ENCODE results near the gene SLC22A25.
"Not testable (repeated sequence)": the region's sequence is repeated elsewhere in the genome, so short reads cannot be mapped to it uniquely, and the experiment has no call there.

Gene SLC22A25

DNA sequence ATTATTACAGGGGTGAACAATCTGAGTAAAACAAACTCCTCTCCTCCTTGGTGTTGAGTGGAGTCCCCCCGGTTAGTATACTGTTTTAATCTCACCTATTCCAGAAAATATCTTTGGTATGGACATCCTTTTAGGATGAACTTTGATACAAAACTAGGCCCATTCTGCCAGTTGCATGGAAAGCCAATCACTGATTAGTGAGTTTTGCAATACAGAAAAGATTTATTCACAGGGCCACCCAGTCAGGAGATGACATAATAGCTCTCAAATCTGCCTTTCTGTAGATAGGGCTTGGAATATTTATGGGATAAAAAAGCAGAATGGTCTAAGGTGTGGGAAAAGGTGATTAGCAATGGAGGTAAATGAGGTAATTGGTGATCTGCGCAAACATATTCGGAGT lies 30.3 kb upstream of the SLC22A25 start:
- no peak for TF ChIP-seq CTCF (IDR thresholded peaks at IDR 0.05; ENCODE audit: low read depth, low read length)
- H3K4me3 ChIP-seq (replicated peaks in 1 of 2; ENCODE audit: low read depth in 2 of 2, low read length in 2 of 2): no peak overlapping the region
- DNase-seq (ENCODE audit: low read depth in 2 of 2): no peak

DNA sequence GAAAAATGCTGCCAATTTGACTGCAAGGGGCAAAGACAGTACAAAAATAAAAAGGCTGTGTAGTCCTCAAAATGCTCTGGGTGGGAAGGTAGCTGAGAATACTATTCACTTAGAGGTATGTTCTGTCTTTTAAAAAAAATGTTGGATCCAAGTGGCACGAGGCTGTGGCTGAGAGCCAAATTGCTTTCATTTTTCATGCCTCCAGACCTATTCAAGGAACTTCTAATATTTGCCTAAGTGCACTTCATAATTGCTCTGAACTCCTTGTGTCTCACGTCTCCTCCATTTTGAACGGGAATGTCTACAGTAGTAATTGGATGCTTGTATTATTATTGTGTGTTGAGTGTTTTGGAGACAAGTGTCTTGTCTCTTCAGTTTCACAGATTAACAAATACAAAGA lies 19.1 kb upstream of the SLC22A25 start:
- H3K4me3 ChIP-seq (replicated peaks in 1 of 2; ENCODE audit: low read depth in 2 of 2, low read length in 2 of 2): no peak overlapping the region
- DNase-seq (ENCODE audit: low read depth in 2 of 2): no peak
- no peak for TF ChIP-seq CTCF (IDR thresholded peaks at IDR 0.05; ENCODE audit: low read depth, low read length)

DNA sequence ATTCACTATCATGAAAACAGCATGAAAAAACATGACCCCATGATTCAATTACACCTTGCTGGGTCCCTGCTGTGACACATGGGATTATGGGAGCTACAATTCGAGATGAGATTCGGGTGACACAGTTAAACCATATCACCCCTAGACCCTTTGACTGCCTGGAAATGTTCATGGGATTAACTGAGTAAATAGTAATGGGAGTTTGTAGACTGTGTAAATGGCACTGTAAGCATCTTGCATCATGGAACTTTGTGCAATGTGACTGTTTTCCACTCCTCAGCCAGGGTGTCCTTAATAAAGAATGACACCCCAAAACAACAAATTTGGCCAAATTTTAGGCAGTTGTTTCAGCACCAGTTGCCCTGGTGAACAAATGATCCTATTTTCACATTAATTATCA lies 7.9 kb upstream of the SLC22A25 start:
- DNase-seq (ENCODE audit: low read depth in 2 of 2): no peak
- no peak for TF ChIP-seq CTCF (IDR thresholded peaks at IDR 0.05; ENCODE audit: low read depth, low read length)
- H3K4me3 ChIP-seq (replicated peaks in 1 of 2; ENCODE audit: low read depth in 2 of 2, low read length in 2 of 2): no peak overlapping the region

DNA sequence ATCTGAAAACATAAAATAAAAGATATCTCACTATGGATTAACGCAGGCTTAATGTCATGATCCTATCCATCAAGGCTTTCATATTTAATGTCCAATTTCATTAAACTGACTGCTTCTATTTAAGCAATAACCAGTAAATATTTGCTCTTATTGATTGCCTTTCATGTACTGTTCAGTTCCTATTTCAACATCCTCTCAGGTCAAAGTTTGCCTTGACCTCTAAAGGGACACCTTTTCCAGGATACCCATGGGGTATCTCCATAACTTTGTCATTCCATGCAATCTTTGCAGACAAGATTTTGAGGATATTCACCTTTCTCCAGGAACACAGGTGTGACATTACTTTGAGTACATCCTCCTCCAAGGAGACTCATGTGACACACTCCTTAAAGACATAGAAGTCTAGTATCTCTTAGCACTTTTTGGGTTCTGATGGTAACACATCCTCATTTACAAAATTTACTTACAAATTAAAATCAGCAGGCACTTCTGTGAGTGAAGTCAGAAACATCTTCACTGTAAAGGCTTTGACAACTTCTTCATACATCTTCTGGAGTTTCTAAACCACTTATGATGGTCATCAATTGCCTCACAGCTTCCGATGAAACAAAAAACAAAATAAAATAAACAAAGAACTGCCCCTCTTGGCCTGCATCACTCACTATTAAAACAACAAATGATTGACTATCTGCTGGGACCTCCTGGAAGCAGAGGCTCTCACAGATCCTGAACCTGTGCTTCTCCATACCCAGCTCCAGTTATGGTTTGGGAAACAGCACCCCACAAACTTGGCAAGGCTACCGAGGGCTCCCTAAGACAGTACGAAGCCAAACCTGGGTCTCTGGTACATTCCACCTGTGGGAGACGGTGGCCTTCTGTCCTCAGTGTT lies 7.0 kb upstream of the SLC22A25 start:
- DNase-seq (ENCODE audit: low read depth in 2 of 2): no peak
- no peak overlapping the region for H3K4me3 ChIP-seq (replicated peaks in 1 of 2; ENCODE audit: low read depth in 2 of 2, low read length in 2 of 2)
- TF ChIP-seq CTCF (IDR thresholded peaks at IDR 0.05; ENCODE audit: low read depth, low read length): no peak

DNA sequence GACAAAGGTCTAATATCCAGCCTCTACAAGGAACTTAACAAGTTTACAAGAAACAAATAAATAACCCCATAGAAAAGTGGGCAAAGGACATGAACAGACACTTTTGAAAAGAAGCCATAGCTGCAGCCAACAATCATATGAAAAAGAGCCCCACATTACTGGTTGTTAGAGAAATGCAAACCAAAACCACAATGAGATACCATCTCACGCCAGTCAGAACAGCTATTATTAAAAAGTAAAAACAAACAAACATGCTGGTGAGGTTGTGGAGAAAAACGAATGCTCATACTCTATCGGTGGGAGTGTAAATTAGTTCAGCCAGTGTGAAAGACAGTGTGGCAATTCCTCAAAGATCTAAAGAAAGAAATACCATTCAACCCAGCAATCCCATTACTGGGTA lies 5.6 kb upstream of the SLC22A25 start:
- no peak for DNase-seq (ENCODE audit: low read depth in 2 of 2)
- no peak overlapping the region for H3K4me3 ChIP-seq (replicated peaks in 1 of 2; ENCODE audit: low read depth in 2 of 2, low read length in 2 of 2)
- no peak for TF ChIP-seq CTCF (IDR thresholded peaks at IDR 0.05; ENCODE audit: low read depth, low read length)

DNA sequence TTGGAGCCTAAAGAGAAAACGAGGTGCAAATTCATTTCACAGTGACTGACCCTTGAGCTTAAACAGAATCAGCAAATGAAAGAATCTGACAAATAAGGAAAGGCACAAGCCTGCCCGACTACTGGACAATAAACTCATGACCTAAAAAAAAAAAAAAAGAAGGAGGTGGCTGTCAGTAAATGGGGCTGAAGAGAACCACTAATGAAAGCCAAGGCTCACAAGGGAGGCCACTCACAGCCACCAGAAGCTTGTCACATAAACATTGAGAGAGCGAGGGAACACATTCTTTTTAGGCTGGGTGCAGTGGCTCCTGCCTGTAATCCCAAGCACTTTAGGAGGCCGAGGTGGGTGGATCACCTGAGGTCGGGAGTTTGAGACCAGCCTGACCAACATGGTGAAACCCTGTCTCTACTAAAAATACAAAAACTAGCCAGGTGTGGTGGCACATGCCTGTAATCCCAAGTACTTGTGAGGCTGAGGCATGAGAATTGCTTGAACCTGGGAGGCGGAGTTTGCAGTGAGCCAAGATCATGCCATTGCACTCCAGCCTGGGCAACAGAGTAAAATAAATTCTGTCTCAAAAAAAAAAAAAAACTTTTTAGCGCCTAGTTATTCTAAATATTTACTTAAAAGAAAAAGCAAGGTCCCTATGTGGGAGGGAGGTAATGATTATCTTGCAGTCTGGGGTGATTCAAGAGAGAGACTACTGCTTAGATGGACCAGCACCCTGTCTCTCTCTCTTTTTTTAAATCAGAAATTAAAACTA lies 4.0 kb upstream of the SLC22A25 start:
- not testable (repeated sequence) for H3K4me3 ChIP-seq (replicated peaks in 1 of 2; ENCODE audit: low read depth in 2 of 2, low read length in 2 of 2); DNase-seq (ENCODE audit: low read depth in 2 of 2)

GRCh38 chr11:63246045-63246444 lies 2.6 kb upstream of the SLC22A25 start:
- H3K4me3 ChIP-seq (replicated peaks in 1 of 2; ENCODE audit: low read depth in 2 of 2, low read length in 2 of 2): no peak overlapping the region
- no peak for TF ChIP-seq CTCF (IDR thresholded peaks at IDR 0.05; ENCODE audit: low read depth, low read length)
- no peak for DNase-seq (ENCODE audit: low read depth in 2 of 2)
